ENCODE measurements around the gene NUP210L. TPM values are rescaled to one million over a fixed set of nuclear protein-coding genes. Genes with fewer than 3 reads are reported as not detected.
"Not testable (repeated sequence)": the region's sequence is repeated elsewhere in the genome, so short reads cannot be mapped to it uniquely, and the experiment has no call there.

The NUP210L gene
- total RNA-seq, 1 experiment from 2014 or later: not detected

DNA sequence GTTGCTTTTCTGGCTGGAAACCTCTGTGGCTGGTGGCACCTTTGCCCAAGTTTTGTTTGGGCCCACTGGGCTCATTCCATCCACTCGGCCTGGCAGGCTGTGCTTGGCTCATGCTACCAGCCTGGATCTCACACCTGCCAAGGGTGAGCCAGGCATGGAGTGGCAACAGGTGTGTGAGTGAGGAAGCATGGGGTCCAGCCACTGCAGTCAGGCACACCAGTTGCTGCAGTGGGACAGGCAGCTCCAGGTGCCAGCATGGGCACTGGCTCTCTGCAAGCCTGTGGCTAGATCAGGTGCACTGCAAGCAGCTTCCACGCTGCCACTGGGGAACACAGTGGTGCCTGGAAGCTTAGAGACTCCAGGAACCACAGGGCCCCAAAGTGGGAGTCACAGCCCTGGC lies 57.0 kb downstream of the NUP210L start:
- no peak for DNase-seq (ENCODE audit: low read depth)

- no peak for DNase-seq (ENCODE audit: low read depth)
Measured at GRCh38 chr1:154095456-154096060, 59.3 kb downstream of the NUP210L start.

GRCh38 chr1:154094411-154094810 lies 60.5 kb downstream of the NUP210L start:
- DNase-seq (ENCODE audit: low read depth): no peak

- DNase-seq (ENCODE audit: low read depth): no peak
Measured at GRCh38 chr1:154093699-154094098, 61.2 kb downstream of the NUP210L start.

- no peak for DNase-seq (ENCODE audit: low read depth)
Measured at GRCh38 chr1:154091706-154092105, 63.2 kb downstream of the NUP210L start.

- no peak for DNase-seq (ENCODE audit: low read depth)
Measured at GRCh38 chr1:154087574-154087973, 67.3 kb downstream of the NUP210L start.

GRCh38 chr1:154083057-154083456 lies 71.8 kb downstream of the NUP210L start:
- not testable (repeated sequence) for DNase-seq (ENCODE audit: low read depth)

DNA sequence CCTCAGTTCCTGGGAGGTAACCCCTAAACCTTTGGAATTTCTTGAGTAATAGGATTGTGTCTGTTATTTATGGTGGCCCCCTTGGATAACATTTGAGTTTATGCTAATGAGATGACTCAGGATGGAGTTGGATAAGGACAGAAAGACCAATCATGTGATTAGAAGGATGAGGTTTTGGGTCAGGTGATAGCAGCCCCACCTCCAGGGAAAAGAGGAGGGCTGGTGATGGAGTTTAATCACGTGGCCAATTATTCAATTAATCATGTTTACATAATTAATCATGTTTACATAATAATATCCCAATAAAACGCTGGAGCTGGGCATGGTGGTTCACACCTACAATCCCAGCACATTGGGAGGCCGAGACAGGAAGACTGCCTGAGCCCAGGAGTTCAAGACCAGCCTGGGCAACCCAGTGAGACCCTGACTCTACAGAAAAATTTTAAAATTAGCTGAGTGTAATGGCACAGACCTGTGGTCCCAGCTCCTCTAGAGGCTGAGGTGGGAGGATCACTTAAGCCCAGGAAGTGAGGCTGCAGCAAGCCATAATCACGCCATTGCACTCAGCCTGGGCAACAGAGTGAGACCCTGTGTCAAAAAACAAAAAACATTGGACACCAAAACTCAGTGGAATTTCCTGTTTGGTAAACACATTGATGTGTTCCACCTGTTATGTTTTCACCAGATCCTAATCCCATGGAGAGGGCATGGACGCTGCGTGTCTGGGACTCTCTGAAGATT lies 73.3 kb downstream of the NUP210L start:
- no peak for DNase-seq (ENCODE audit: low read depth)

GRCh38 chr1:154076413-154076812 lies 78.5 kb downstream of the NUP210L start:
- DNase-seq (ENCODE audit: low read depth): no peak

GRCh38 chr1:154075746-154076145 lies 79.1 kb downstream of the NUP210L start:
- DNase-seq (ENCODE audit: low read depth): no peak

- no peak for DNase-seq (ENCODE audit: low read depth)
Measured at GRCh38 chr1:154062309-154062708, 92.6 kb downstream of the NUP210L start.

DNA sequence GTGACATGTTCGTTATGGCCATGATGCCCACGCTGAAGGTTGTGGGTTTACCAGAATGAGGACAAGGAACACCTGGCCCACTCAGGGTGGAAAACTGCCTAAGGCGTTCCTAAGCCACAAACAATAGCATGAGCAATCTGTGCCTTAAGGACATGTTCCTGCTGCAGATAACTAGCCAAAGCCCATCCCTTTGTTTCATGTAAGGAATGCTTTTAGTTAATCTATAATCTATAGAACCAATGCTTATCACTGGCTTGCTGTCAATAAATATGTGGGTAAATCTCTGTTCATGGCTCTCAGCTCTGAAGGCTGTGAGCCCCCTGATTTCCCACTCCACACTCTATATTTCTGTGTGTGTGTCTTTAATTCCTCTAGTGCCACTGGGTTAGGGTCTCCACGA lies 107.4 kb downstream of the NUP210L start:
- not testable (repeated sequence) for DNase-seq (ENCODE audit: low read depth)

DNA sequence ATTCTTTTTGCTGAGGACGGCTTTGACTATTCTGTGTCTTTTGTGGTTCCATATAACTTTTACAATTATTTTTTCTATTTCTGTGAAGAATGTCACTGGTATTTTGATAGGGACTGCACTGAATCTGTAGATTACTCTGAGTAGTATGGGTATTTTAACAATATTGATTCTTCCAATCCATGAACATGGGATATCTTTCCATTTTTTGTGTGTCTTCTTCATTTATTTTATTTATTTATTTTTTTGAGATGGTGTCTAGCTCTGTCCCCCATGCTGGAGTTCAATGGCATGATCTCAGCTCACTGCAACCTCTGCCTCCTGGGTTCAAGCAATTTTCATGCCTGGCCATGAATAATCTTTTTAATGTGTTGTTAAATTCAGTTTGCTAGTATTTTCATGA lies 121.2 kb downstream of the NUP210L start:
- not testable (repeated sequence) for DNase-seq (ENCODE audit: low read depth)

- DNase-seq (ENCODE audit: low read depth): no peak
Measured at GRCh38 chr1:154019940-154020339, 134.9 kb downstream of the NUP210L start.

- no peak for DNase-seq (ENCODE audit: low read depth)
Measured at GRCh38 chr1:154019269-154019668, 135.6 kb downstream of the NUP210L start.

DNA sequence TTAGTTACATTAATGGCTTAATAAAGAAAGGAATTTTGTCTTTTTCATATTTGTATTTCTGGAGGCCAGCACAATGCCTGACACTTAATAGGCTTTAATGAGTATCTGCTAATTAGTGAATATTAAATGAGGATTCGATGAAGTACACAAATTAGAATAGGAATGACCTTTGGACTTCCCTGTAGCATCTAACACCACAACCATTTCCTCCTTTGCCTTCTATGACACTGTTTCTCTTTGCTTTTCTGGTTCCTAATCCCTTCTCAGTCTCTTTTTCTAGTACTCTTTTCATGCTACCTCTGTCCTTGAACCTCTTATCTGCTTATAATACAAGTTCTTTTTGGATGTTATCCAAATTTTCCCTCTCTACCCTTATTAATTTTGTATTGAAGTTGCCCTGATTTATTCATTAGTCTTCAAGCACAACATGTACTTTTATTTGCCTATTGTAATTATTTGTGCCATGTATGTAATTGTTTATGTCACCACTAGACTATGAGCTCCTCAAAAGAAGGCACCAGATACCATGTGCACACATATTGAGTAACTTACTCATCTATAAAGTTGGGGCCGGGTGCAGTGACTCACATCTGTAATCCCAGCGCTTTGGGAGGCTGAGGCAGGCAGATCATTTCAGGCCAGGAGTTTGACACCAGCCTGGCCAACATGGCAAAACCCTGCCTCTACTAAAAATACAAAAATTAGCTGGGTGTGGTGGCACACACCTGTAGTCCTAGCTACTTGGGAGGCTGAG lies 140.5 kb downstream of the NUP210L start:
- no peak for DNase-seq (ENCODE audit: low read depth)

DNA sequence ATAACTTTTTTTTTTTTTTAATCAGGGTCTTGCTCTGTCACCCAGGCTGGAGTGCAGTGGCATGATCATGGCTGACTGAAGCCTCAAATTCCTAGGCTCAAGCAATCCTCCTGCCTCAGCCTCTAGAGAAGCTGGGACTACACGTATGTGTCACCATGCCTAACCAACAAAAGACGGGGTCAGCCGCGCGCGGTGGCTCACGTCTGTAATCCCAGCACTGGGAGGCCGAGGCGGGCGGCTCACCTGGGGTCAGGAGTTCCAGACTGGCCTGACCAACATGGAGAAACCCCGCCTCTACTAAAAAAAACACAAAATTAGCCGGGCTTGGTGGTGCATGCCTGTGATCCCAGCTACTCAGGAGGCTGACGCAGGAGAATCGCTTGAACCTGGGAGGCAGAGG lies 142.3 kb downstream of the NUP210L start:
- DNase-seq (ENCODE audit: low read depth): not testable (repeated sequence)

DNA sequence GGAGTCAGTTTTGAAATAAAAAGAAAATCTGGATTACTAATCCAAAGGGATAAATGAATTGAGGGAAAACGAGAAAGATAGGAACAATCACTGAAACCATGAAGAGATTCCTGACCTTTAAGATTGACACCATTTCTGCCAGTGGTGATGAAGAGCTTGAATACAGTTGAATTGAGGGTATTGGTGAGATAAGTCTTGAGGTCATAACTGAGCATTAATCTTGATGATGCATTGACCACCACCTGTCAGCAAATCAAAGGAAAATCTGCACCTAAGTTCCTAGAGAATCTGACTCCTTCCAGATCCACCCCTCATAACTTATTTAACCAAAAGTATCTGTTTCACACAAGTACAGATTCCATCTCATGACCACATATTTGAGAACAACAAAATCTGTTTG lies 142.7 kb downstream of the NUP210L start:
- no peak for DNase-seq (ENCODE audit: low read depth)

DNA sequence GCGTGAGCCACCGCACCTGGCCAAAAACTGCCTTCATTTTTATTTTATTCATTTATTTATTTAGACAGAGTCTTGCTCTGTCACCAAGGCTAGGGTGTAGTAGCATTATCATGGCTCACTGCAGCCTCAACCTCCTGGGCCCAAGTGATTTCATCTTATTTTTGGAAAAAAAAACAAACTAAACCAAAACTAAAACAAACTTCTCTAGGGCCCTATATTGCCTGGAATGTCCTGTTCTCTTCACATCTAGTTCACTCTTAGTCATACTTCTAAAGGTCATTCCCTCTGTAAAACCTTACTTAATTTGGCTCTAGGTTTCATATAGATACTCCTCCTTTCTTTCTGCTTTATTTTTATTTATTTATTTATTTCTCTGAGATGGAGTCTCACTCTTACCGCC lies 148.7 kb downstream of the NUP210L start:
- DNase-seq (ENCODE audit: low read depth): peak; percentile 29

- DNase-seq (ENCODE audit: low read depth): no peak
Measured at GRCh38 chr1:154000420-154000819, 154.5 kb downstream of the NUP210L start.

DNA sequence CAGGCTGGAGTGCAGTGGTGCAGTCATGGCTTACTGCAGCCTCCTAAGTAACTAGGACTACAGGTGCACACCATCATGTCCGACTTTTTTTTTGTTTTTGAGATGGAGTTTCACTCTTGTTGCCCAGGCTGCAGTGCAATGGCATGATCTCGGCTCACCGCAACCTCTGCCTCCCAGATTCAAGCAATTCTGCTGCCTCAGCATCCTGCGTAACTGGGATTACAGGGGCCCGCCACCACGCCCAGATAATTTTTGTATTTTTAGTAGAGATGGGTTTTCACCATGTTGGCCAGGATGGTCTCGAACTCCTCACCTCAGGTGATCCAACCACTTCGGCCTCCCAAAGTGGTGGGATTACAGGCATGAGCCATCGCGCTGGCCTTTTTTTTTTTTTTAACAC lies 158.0 kb downstream of the NUP210L start:
- not testable (repeated sequence) for DNase-seq (ENCODE audit: low read depth)

DNA sequence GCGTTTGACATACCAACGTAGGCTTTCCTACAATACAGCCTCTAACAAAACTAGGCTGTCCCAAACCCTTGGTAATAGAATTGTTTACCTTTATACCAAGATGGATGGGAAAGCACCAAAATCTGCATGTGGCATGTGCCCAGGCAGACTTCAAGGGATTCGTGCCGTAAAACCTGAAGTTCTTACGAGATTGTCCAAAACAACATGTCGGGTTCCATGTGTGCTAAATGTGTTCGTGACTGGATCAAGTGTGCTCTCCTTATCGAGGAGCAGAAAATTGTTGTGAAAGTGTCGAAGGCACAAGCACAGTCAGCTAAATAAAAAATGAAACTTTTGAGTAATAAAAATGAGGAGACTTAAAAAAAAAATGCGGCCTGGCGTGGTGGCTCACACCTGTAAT lies 159.2 kb downstream of the NUP210L start:
- no peak for DNase-seq (ENCODE audit: low read depth)

DNA sequence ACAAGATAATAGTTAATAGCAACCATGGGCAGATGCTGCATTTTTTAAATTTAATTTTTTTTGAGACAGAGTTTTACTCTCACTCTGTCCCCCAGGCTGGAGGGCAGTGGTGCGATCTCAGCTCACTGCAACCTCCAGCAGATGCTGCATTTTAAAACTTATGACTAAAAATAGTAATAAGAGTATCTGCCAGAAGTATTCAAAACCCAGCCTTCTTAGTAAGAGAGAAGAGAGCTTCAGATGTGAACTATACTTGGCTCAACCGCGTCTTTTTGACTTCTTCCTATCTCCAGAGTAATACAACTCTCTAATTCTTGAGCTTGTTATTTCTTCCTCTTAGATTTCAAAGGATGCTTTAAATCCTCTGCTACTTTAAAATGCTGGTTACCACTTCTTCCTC lies 159.7 kb downstream of the NUP210L start:
- no peak for DNase-seq (ENCODE audit: low read depth)
